Kidney (tissue), 14 donors: ENCODE measurements around the gene GARIN5B. TPM values are rescaled to one million over a fixed set of nuclear protein-coding genes. Genes with fewer than 3 reads are reported as not detected.

Experiments used
- DNase-seq, 5 donors: peaks; one replicate each; pipeline ENCODE4 v3.0.0-alpha.2; 2013 to 2020
- FAIRE-seq: peaks from 2 replicates; lab custom pipeline; 2012; peaks lifted over from hg19 to GRCh38; lab: Jason Lieb, UNC
- H3K27ac ChIP-seq, 2 donors: one replicate each; pipeline ENCODE4 v1.7.0; 2013; ENCODE audit warnings: low read depth in 2 of 2, low read length in 2 of 2, inconsistent platforms in 1 of 2
- H3K27me3 ChIP-seq: one replicate; pipeline ENCODE4 v1.7.1; 2013; ENCODE audit warnings: low read length, inconsistent platforms; ENCODE audit not compliant: control insufficient read depth, insufficient read depth
- H3K36me3 ChIP-seq, 3 donors: one replicate each; pipeline versions ENCODE4 v1.7.0 to v1.7.1; 2013; ENCODE audit warnings: low read length in 3 of 3, control low read depth in 1 of 3, inconsistent platforms in 1 of 3; ENCODE audit not compliant: insufficient read depth in 3 of 3, control insufficient read depth in 2 of 3
- H3K4me1 ChIP-seq, 3 donors: one replicate each; pipeline versions ENCODE4 v1.7.0 to v1.7.1; 2013; ENCODE audit warnings: low read length in 3 of 3, inconsistent platforms in 1 of 3, low read depth in 1 of 3; ENCODE audit not compliant: control insufficient read depth in 2 of 3, insufficient read depth in 2 of 3
- H3K4me3 ChIP-seq, 3 donors: one replicate each; pipeline versions ENCODE4 v1.7.0 to v1.8.1; 2013; ENCODE audit warnings: low read length in 3 of 3, control low read depth in 1 of 3, inconsistent platforms in 1 of 3
- H3K9ac ChIP-seq, 3 donors: one replicate each; pipeline versions ENCODE4 v1.7.0 to v1.7.1; 2013; ENCODE audit warnings: low read length in 3 of 3, control low read depth in 1 of 3, inconsistent platforms in 1 of 3
- H3K9me3 ChIP-seq, 3 donors: one replicate each; pipeline versions ENCODE4 v1.7.0 to v1.7.1; 2013; ENCODE audit warnings: low read length in 3 of 3, control low read depth in 1 of 3, inconsistent platforms in 1 of 3; ENCODE audit not compliant: control insufficient read depth in 2 of 3, insufficient read depth in 1 of 3
- CTCF ChIP-seq: IDR thresholded peaks from 3 replicates; pipeline ENCODE4 v1.5.1; 2012; ENCODE audit warnings: mild to moderate bottlenecking, moderate library complexity, borderline replicate concordance; ENCODE audit not compliant: insufficient read depth; ENCODE audit errors: extremely low read depth
- intact Hi-C: fragments of 100-400 bp; cut with DNase I; formaldehyde crosslinking; loops from one replicate; pipeline ENCODE4 v1.11.1; 2022
- polyA plus RNA-seq: library from polyadenylated mRNA; stranded (reverse); fragments of 350-450 nt; fragmentation: Illumina TruSeq; extraction: RNeasy Lipid Tissue Mini Kit (QIAGEN cat#74804); gene quantifications from one replicate; pipeline ENCODE4 v1.2.3, GENCODE V29; 2014; ENCODE audit warnings: low read depth, low replicate concordance; ENCODE audit not compliant: insufficient read depth
- total RNA-seq: library from RNA; stranded (reverse); fragmentation: NEBNext Ultra II Directional; extraction: Animal tissue kit (Norgen Biotek cat#: 25700); gene quantifications from one replicate; pipeline ENCODE4 v1.2.1, GENCODE V29; 2021
- donor health status: control.
- donor health status: control.
- donor health status: control.
- donor health status: control.
- donor health status: control.
- donor health status: DM: yes; HTN: yes; CAD: no.
- donor health status: Normal renal cell carcinoma (clear cell type).

Gene GARIN5B
- total and polyA plus RNA-seq, 2 donors from 2014 or later = not detected

- no peak overlapping the region for H3K27ac ChIP-seq
- FAIRE-seq = no peak
- intact Hi-C loops = no loop called here
- no peak for TF ChIP-seq CTCF
- H3K9me3 ChIP-seq = no peaks in the 10 kb centered on the region
- no peak overlapping the region for H3K4me3 ChIP-seq
- no peaks in the 10 kb centered on the region for H3K36me3 ChIP-seq
- no peak overlapping the region for H3K9ac ChIP-seq
- peak in 3 of 5 donors; percentile 55 to 83 (median 67) for DNase-seq
- no peaks in the 10 kb centered on the region for H3K4me1 ChIP-seq
- no peaks in the 10 kb centered on the region for H3K27me3 ChIP-seq
These were observed 14.5 kb upstream of the GARIN5B start for GRCh38 chr19:55377356-55378131.

- Histone ChIP-seq H3K4me1 (no peaks in the 10 kb centered on the region), H3K9me3 (no peaks in the 10 kb centered on the region), H3K4me3 (no peak within 1 kb of the TSS), H3K27me3 (peaks cover 2% of the 10 kb centered on the region), H3K9ac (no peak within 1 kb of the TSS), H3K36me3 (no peaks in the 10 kb centered on the region), H3K27ac (no peak within 1 kb of the TSS)
- intact Hi-C loops = no loop called here
- TF ChIP-seq CTCF = no peak
- FAIRE-seq (no peak), DNase-seq (peak; percentile 64 to 82 (median 70))
These were observed 13.3 kb upstream of the GARIN5B start, which contains the start of gene TMEM190 for GRCh38 chr19:55376241-55376933. TMEM190 (plus strand) TSS chr19:55376826; CDS start chr19:55376854, 28 bp downstream.

GRCh38 chr19:55373993-55374757, 11.1 kb upstream of the GARIN5B start:
- Histone ChIP-seq H3K4me3 (no peak overlapping the region), H3K27ac (peak overlapping the region in 1 of 2 donors; percentile 28), H3K9ac (no peak overlapping the region), H3K36me3 (no peaks in the 10 kb centered on the region), H3K4me1 (no peaks in the 10 kb centered on the region), H3K27me3 (peaks cover 9% of the 10 kb centered on the region), H3K9me3 (no peaks in the 10 kb centered on the region)
- peak in 2 of 5 donors; percentile 46 to 79 for DNase-seq
- TF ChIP-seq CTCF = no peak
- no peak for FAIRE-seq
- intact Hi-C loops = no loop called here
